ENCODE measurements around the gene DENND4B. TPM values are rescaled to one million over a fixed set of nuclear protein-coding genes. Genes with fewer than 3 reads are reported as not detected.
"Not testable (repeated sequence)": the region's sequence is repeated elsewhere in the genome, so short reads cannot be mapped to it uniquely, and the experiment has no call there.

The DENND4B gene
- polyA plus RNA-seq, 1 donor from 2014 or later: 36.3 TPM

GRCh38 chr1:153910560-153910959 lies 36.0 kb downstream of the DENND4B start:
- H3K27me3 Mint-ChIP-seq: not testable (repeated sequence)
- H3K4me1 Mint-ChIP-seq: peaks cover 20 to 25% (median 22%) of the 10 kb centered on the region in 3 donors

GRCh38 chr1:153908071-153908470 lies 38.4 kb downstream of the DENND4B start:
- Mint-ChIP-seq H3K27me3 (no peaks in the 10 kb centered on the region), H3K4me1 (peaks cover 17 to 24% (median 22%) of the 10 kb centered on the region in 3 donors), H3K36me3 (peaks cover 10% of the 10 kb centered on the region), H3K27ac (no peak overlapping the region), H3K4me3 (no peak overlapping the region), H3K9me3 (no peaks in the 10 kb centered on the region)

More at GRCh38 chr1:153910560-153910959, 36.0 kb downstream of the DENND4B start:
- H3K9me3 Mint-ChIP-seq, H3K4me3 Mint-ChIP-seq: not testable (repeated sequence)
- H3K36me3 Mint-ChIP-seq: peaks cover 10% of the 10 kb centered on the region
- peak overlapping the region in 1 of 3 donors; percentile 1 for H3K27ac Mint-ChIP-seq

GRCh38 chr1:153907134-153907533 lies 39.4 kb downstream of the DENND4B start:
- no peaks in the 10 kb centered on the region for H3K27me3 Mint-ChIP-seq
- peaks cover 13 to 21% (median 18%) of the 10 kb centered on the region in 3 donors for H3K4me1 Mint-ChIP-seq
- H3K9me3 Mint-ChIP-seq: no peaks in the 10 kb centered on the region
- H3K4me3 Mint-ChIP-seq: no peak overlapping the region
- no peak overlapping the region for H3K27ac Mint-ChIP-seq
- H3K36me3 Mint-ChIP-seq: peaks cover 10% of the 10 kb centered on the region

- Mint-ChIP-seq H3K9me3 (no peaks in the 10 kb centered on the region), H3K4me3 (no peak overlapping the region), H3K27me3 (no peaks in the 10 kb centered on the region), H3K36me3 (peaks cover 10% of the 10 kb centered on the region), H3K27ac (peak overlapping the region in 1 of 3 donors; percentile 49), H3K4me1 (peaks cover 10 to 18% (median 12%) of the 10 kb centered on the region in 3 donors)
Observed at GRCh38 chr1:153906396-153906795, 40.1 kb downstream of the DENND4B start.

GRCh38 chr1:153905908-153906307 lies 40.6 kb downstream of the DENND4B start:
- H3K27ac Mint-ChIP-seq, H3K4me3 Mint-ChIP-seq: not testable (repeated sequence)
- peaks cover 7 to 17% (median 8%) of the 10 kb centered on the region in 3 donors for H3K4me1 Mint-ChIP-seq

GRCh38 chr1:153903841-153904455 lies 42.6 kb downstream of the DENND4B start:
- H3K4me3 Mint-ChIP-seq: no peak overlapping the region
- peaks cover 8% of the 10 kb centered on the region for H3K36me3 Mint-ChIP-seq
- peak overlapping the region in 2 of 3 donors; percentile 16 to 43 for H3K27ac Mint-ChIP-seq
- H3K9me3 Mint-ChIP-seq: no peaks in the 10 kb centered on the region
- no peaks in the 10 kb centered on the region for H3K27me3 Mint-ChIP-seq
- H3K4me1 Mint-ChIP-seq: peaks cover 7 to 20% (median 7%) of the 10 kb centered on the region in 3 donors

More at GRCh38 chr1:153905908-153906307, 40.6 kb downstream of the DENND4B start:
- not testable (repeated sequence) for H3K36me3 Mint-ChIP-seq, H3K27me3 Mint-ChIP-seq, H3K9me3 Mint-ChIP-seq

GRCh38 chr1:153899509-153899908 lies 47.0 kb downstream of the DENND4B start:
- no peaks in the 10 kb centered on the region for H3K27me3 Mint-ChIP-seq
- H3K36me3 Mint-ChIP-seq: peaks cover 2% of the 10 kb centered on the region
- no peaks in the 10 kb centered on the region for H3K9me3 Mint-ChIP-seq
- no peak overlapping the region for H3K4me3 Mint-ChIP-seq
- H3K4me1 Mint-ChIP-seq: peaks cover 8 to 16% (median 9%) of the 10 kb centered on the region in 3 donors
- H3K27ac Mint-ChIP-seq: no peak overlapping the region

GRCh38 chr1:153895866-153896265 lies 50.7 kb downstream of the DENND4B start:
- not testable (repeated sequence) for H3K4me3 Mint-ChIP-seq

GRCh38 chr1:153891042-153891441 lies 55.5 kb downstream of the DENND4B start:
- H3K27ac Mint-ChIP-seq, H3K27me3 Mint-ChIP-seq, H3K36me3 Mint-ChIP-seq, H3K9me3 Mint-ChIP-seq, H3K4me3 Mint-ChIP-seq: not testable (repeated sequence)
- H3K4me1 Mint-ChIP-seq: peaks cover 20 to 32% (median 23%) of the 10 kb centered on the region in 3 donors

More at GRCh38 chr1:153895866-153896265, 50.7 kb downstream of the DENND4B start:
- not testable (repeated sequence) for H3K27me3 Mint-ChIP-seq, H3K27ac Mint-ChIP-seq, H3K36me3 Mint-ChIP-seq, H3K9me3 Mint-ChIP-seq
- peaks cover 9 to 19% (median 18%) of the 10 kb centered on the region in 3 donors for H3K4me1 Mint-ChIP-seq

GRCh38 chr1:153888533-153888932 lies 58.0 kb downstream of the DENND4B start:
- Mint-ChIP-seq H3K27me3 (no peaks in the 10 kb centered on the region), H3K27ac (peak overlapping the region in 2 of 3 donors; percentile 15 to 67), H3K4me3 (peak overlapping the region in 2 of 4 donors; percentile 2 to 65), H3K4me1 (peaks cover 19 to 30% (median 21%) of the 10 kb centered on the region in 3 donors), H3K36me3 (peaks cover 6% of the 10 kb centered on the region), H3K9me3 (no peaks in the 10 kb centered on the region)

GRCh38 chr1:153886127-153886526 lies 60.4 kb downstream of the DENND4B start:
- Mint-ChIP-seq H3K27me3 (no peaks in the 10 kb centered on the region), H3K4me1 (peaks cover 19 to 28% (median 21%) of the 10 kb centered on the region in 3 donors), H3K27ac (no peak overlapping the region), H3K9me3 (no peaks in the 10 kb centered on the region), H3K4me3 (no peak overlapping the region), H3K36me3 (peaks cover 6% of the 10 kb centered on the region)

- Mint-ChIP-seq H3K27ac (no peak overlapping the region), H3K4me1 (peaks cover 8 to 23% (median 21%) of the 10 kb centered on the region in 3 donors), H3K27me3 (no peaks in the 10 kb centered on the region), H3K9me3 (no peaks in the 10 kb centered on the region), H3K4me3 (no peak overlapping the region), H3K36me3 (no peaks in the 10 kb centered on the region)
Observed at GRCh38 chr1:153883223-153883622, 63.3 kb downstream of the DENND4B start.

- Mint-ChIP-seq H3K36me3 (no peaks in the 10 kb centered on the region), H3K27me3 (no peaks in the 10 kb centered on the region), H3K9me3 (no peaks in the 10 kb centered on the region), H3K4me3 (no peak overlapping the region), H3K27ac (no peak overlapping the region), H3K4me1 (peaks cover 4 to 22% (median 21%) of the 10 kb centered on the region in 3 donors)
Observed at GRCh38 chr1:153882296-153882912, 64.1 kb downstream of the DENND4B start.

- no peaks in the 10 kb centered on the region for H3K27me3 Mint-ChIP-seq
- no peak overlapping the region for H3K27ac Mint-ChIP-seq
- H3K36me3 Mint-ChIP-seq: no peaks in the 10 kb centered on the region
- H3K9me3 Mint-ChIP-seq: no peaks in the 10 kb centered on the region
- peaks cover 4 to 19% (median 18%) of the 10 kb centered on the region in 3 donors for H3K4me1 Mint-ChIP-seq
- no peak overlapping the region for H3K4me3 Mint-ChIP-seq
Observed at GRCh38 chr1:153881751-153882150, 64.8 kb downstream of the DENND4B start.

- Mint-ChIP-seq H3K9me3 (no peaks in the 10 kb centered on the region), H3K36me3 (no peaks in the 10 kb centered on the region), H3K27me3 (no peaks in the 10 kb centered on the region), H3K27ac (no peak overlapping the region), H3K4me3 (no peak overlapping the region), H3K4me1 (peaks cover 4 to 23% (median 20%) of the 10 kb centered on the region in 3 donors)
Observed at GRCh38 chr1:153880962-153881361, 65.6 kb downstream of the DENND4B start.

- Mint-ChIP-seq H3K27ac (peak overlapping the region in 1 of 3 donors; percentile 23), H3K9me3 (no peaks in the 10 kb centered on the region), H3K36me3 (peaks cover 4% of the 10 kb centered on the region), H3K4me1 (peaks cover 7 to 24% (median 22%) of the 10 kb centered on the region in 3 donors), H3K27me3 (no peaks in the 10 kb centered on the region), H3K4me3 (no peak overlapping the region)
Observed at GRCh38 chr1:153880024-153880423, 66.5 kb downstream of the DENND4B start.
